Body of pancreas (tissue), 4 donors: ENCODE data around the gene FKBP1B.

ENCODE experiments used
- CTCF ChIP-seq, 7 experiments: fragments of 450-650 bp in 4 of 7; fragments of 200-600 bp in 3 of 7; sonication (generic) in 3 of 7; IDR thresholded peaks; one replicate each; pipeline ENCODE4 v1.5.1; 2016 to 2019; ENCODE audit warnings: antibody characterized with exemption in 7 of 7
- POLR2A ChIP-seq, 3 donors: fragments of 450-650 bp; IDR thresholded peaks; one replicate each; pipeline ENCODE4 v1.6.1; 2016; ENCODE audit warnings: antibody characterized with exemption in 3 of 3, mild to moderate bottlenecking in 2 of 3

DNA sequence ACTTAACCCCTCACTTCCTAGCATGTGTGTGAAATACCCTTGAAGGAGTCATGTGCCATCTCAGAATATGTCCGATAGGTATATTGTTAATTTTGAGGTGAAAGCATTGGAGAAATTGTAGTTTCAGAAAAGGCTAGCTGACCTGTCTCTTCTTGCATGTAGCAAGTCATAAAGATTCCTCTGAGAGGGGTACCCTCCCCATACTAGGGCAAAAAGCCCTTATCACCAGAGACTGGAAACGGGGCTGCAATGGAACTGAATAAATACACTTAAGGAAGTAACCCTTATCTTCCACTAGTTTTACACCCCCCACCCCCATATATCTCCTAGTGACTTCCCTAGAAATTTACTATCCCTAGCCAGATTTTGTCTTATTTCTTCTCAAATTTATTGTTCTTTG is 28.3 kb downstream of the FKBP1B start:
- TF ChIP-seq POLR2A (IDR thresholded peaks at IDR 0.05) (no peak), CTCF (IDR thresholded peaks at IDR 0.05) (no peak)
